OCI-LY3 (cell line): ENCODE data around the gene SLC22A15.
"Not testable (repeated sequence)": the region's sequence is repeated elsewhere in the genome, so short reads cannot be mapped to it uniquely, and the experiment has no call there.

Experiments
- H2AFZ ChIP-seq: fragments of 200-600, 300-600 bp; shearing (Covaris generic); 2 replicates; pipeline ENCODE4 v1.6.0; 2014; ENCODE audit warnings: antibody characterized with exemption, low read depth, low read length
- H3K27ac ChIP-seq: fragments of 200-600, 300-600 bp; sonication (generic); 2 replicates; pipeline ENCODE4 v1.5.1; 2014; ENCODE audit warnings: mild to moderate bottlenecking, low read length, moderate library complexity, mixed read lengths
- H3K27me3 ChIP-seq: fragments of 200-600, 300-600 bp; sonication (generic); 2 replicates; pipeline ENCODE4 v1.6.1; 2014; ENCODE audit warnings: low read depth, low read length, mixed read lengths
- H3K36me3 ChIP-seq: fragments of 200-600, 300-600 bp; sonication (generic); replicated peaks from 2 replicates; pipeline ENCODE3; 2014; ENCODE audit warnings: low read depth, low read length, mixed read lengths
- H3K4me1 ChIP-seq: fragments of 300-600, 200-600 bp; sonication (generic); 2 replicates; pipeline ENCODE4 v1.6.1; 2014; ENCODE audit warnings: low read length, mixed read lengths
- H3K4me2 ChIP-seq: fragments of 200-600, 300-600 bp; sonication (generic); 2 replicates; pipeline ENCODE4 v1.6.1; 2014; ENCODE audit warnings: low read length, mixed read lengths
- H3K4me3 ChIP-seq: fragments of 300-600, 200-600 bp; sonication (generic); 2 replicates; pipeline ENCODE4 v1.5.1; 2014; ENCODE audit warnings: antibody characterized with exemption, mild to moderate bottlenecking, low read length, moderate library complexity
- H3K79me2 ChIP-seq: fragments of 300-600, 200-600 bp; shearing (Covaris generic); 2 replicates; pipeline ENCODE4 v1.6.1; 2014; ENCODE audit warnings: mild to moderate bottlenecking, low read length, mixed read lengths
- H3K9ac ChIP-seq: fragments of 300-600, 200-600 bp; shearing (Covaris generic); 2 replicates; pipeline ENCODE4 v1.6.0; 2014; ENCODE audit warnings: mild to moderate bottlenecking, low read length, moderate library complexity
- H3K9me3 ChIP-seq: fragments of 200-600, 300-600 bp; shearing (Covaris generic); 2 replicates; pipeline ENCODE4 v1.6.1; 2014; ENCODE audit warnings: low read length, mixed read lengths; ENCODE audit not compliant: insufficient read depth
- H4K20me1 ChIP-seq: fragments of 200-600, 300-600 bp; sonication (generic); 2 replicates; pipeline ENCODE4 v1.6.1; 2016; ENCODE audit warnings: low read length, mixed read lengths; ENCODE audit not compliant: insufficient read depth
- CTCF ChIP-seq: fragments of 200-600, 300-600 bp; sonication (generic); IDR thresholded peaks from 2 replicates; pipeline ENCODE4 v1.5.1; 2014; ENCODE audit warnings: antibody characterized with exemption, low read length, low read depth
- EZH2phosphoT487 ChIP-seq: fragments of 200-600 bp; shearing (Covaris generic); IDR thresholded peaks from 2 replicates; pipeline ENCODE4 v1.6.1; 2018; ENCODE audit warnings: antibody characterized with exemption, mixed run types, low read depth

The SLC22A15 gene

GRCh38 chr1:115987623-115988022 is 11.3 kb downstream of the SLC22A15 start:
- Histone ChIP-seq H3K27me3 (no peaks in the 10 kb centered on the region), H3K9me3 (no peaks in the 10 kb centered on the region)

GRCh38 chr1:115988953-115989352 is 12.6 kb downstream of the SLC22A15 start:
- Histone ChIP-seq H3K4me1 (no peaks in the 10 kb centered on the region), H3K9ac (no peak overlapping the region), H3K36me3 (no peaks in the 10 kb centered on the region), H3K27ac (no peak overlapping the region), H3K9me3 (no peaks in the 10 kb centered on the region), H3K79me2 (no peaks in the 10 kb centered on the region), H3K4me3 (no peak overlapping the region), H3K4me2 (no peak overlapping the region), H3K27me3 (no peaks in the 10 kb centered on the region), H4K20me1 (no peaks in the 10 kb centered on the region), H2AFZ (no peak overlapping the region)
- TF ChIP-seq CTCF (no peak), EZH2phosphoT487 (no peak)

More at GRCh38 chr1:115987623-115988022, 11.3 kb downstream of the SLC22A15 start:
- Histone ChIP-seq H3K27ac (no peak overlapping the region), H4K20me1 (no peaks in the 10 kb centered on the region), H3K9ac (no peak overlapping the region), H2AFZ (no peak overlapping the region), H3K4me1 (peaks cover 3% of the 10 kb centered on the region), H3K36me3 (no peaks in the 10 kb centered on the region), H3K4me3 (no peak overlapping the region), H3K4me2 (no peak overlapping the region), H3K79me2 (no peaks in the 10 kb centered on the region)
- TF ChIP-seq EZH2phosphoT487 (no peak), CTCF (no peak)

- no peak for TF ChIP-seq CTCF
- no peak for TF ChIP-seq EZH2phosphoT487
- Histone ChIP-seq H3K4me3 (no peak overlapping the region), H2AFZ (no peak overlapping the region), H3K4me1 (no peaks in the 10 kb centered on the region), H3K27me3 (no peaks in the 10 kb centered on the region), H3K36me3 (no peaks in the 10 kb centered on the region), H3K9me3 (no peaks in the 10 kb centered on the region), H3K27ac (no peak overlapping the region), H3K4me2 (no peak overlapping the region), H4K20me1 (no peaks in the 10 kb centered on the region), H3K9ac (no peak overlapping the region), H3K79me2 (no peaks in the 10 kb centered on the region)
Measured at GRCh38 chr1:115989699-115990098, 13.4 kb downstream of the SLC22A15 start.

GRCh38 chr1:115991909-115992308 is 15.6 kb downstream of the SLC22A15 start:
- no peaks in the 10 kb centered on the region for H4K20me1 ChIP-seq
- no peak overlapping the region for H3K27ac ChIP-seq
- no peak overlapping the region for H3K9ac ChIP-seq
- H3K79me2 ChIP-seq: no peaks in the 10 kb centered on the region
- no peak overlapping the region for H3K4me2 ChIP-seq
- no peaks in the 10 kb centered on the region for H3K36me3 ChIP-seq
- no peak for TF ChIP-seq CTCF
- no peaks in the 10 kb centered on the region for H3K9me3 ChIP-seq
- H3K4me3 ChIP-seq: no peak overlapping the region
- no peaks in the 10 kb centered on the region for H3K27me3 ChIP-seq
- H2AFZ ChIP-seq: no peak overlapping the region
- H3K4me1 ChIP-seq: no peaks in the 10 kb centered on the region

GRCh38 chr1:115997921-115998320 is 21.6 kb downstream of the SLC22A15 start:
- not testable (repeated sequence) for H3K79me2 ChIP-seq, H2AFZ ChIP-seq, H3K9ac ChIP-seq, H3K4me2 ChIP-seq, H3K4me3 ChIP-seq, H3K4me1 ChIP-seq, H3K27me3 ChIP-seq, H3K36me3 ChIP-seq, H4K20me1 ChIP-seq, H3K27ac ChIP-seq, H3K9me3 ChIP-seq
